GM21786 (cell line): ENCODE data around the gene RGS6.

Experiments
- ATAC-seq: cut with Tn5 transposase; IDR thresholded peaks from one replicate; pipeline ENCODE4 v1.9.1; 2021; ENCODE audit not compliant: unreplicated experiment

Gene RGS6

GRCh38 chr14:72568296-72568992 is 636.2 kb downstream of the RGS6 start:
- ATAC-seq = no peak

- no peak for ATAC-seq
These were observed 641.6 kb downstream of the RGS6 start for GRCh38 chr14:72573725-72574417.

GRCh38 chr14:72574715-72575114 is 642.5 kb downstream of the RGS6 start:
- no peak for ATAC-seq

- ATAC-seq = no peak
These were observed 644.0 kb downstream of the RGS6 start for GRCh38 chr14:72576258-72576657.

- no peak for ATAC-seq
These were observed 645.3 kb downstream of the RGS6 start for GRCh38 chr14:72577521-72577920.

GRCh38 chr14:72578514-72578913 is 646.3 kb downstream of the RGS6 start:
- ATAC-seq = no peak

- no peak for ATAC-seq
These were observed 650.4 kb downstream of the RGS6 start for GRCh38 chr14:72582582-72582981.

- no peak for ATAC-seq
These were observed 651.4 kb downstream of the RGS6 start for GRCh38 chr14:72583316-72584272.

GRCh38 chr14:72588521-72588920 is 656.3 kb downstream of the RGS6 start:
- no peak for ATAC-seq

GRCh38 chr14:72589652-72590051 is 657.4 kb downstream of the RGS6 start:
- no peak for ATAC-seq

- ATAC-seq = no peak
These were observed 658.3 kb downstream of the RGS6 start for GRCh38 chr14:72590577-72590976.

- no peak for ATAC-seq
These were observed 659.2 kb downstream of the RGS6 start for GRCh38 chr14:72591391-72591790.

- ATAC-seq = no peak
These were observed 662.1 kb downstream of the RGS6 start for GRCh38 chr14:72594099-72594901.

GRCh38 chr14:72595152-72595862 is 663.1 kb downstream of the RGS6 start:
- no peak for ATAC-seq

GRCh38 chr14:72597252-72598233 is 665.3 kb downstream of the RGS6 start:
- no peak for ATAC-seq

- no peak for ATAC-seq
These were observed 666.1 kb downstream of the RGS6 start for GRCh38 chr14:72598306-72598705.

GRCh38 chr14:72599579-72600470 is 667.6 kb downstream of the RGS6 start:
- no peak for ATAC-seq
